Measurements from ENCODE around the gene DLGAP1.

DLGAP1 gene

DNA sequence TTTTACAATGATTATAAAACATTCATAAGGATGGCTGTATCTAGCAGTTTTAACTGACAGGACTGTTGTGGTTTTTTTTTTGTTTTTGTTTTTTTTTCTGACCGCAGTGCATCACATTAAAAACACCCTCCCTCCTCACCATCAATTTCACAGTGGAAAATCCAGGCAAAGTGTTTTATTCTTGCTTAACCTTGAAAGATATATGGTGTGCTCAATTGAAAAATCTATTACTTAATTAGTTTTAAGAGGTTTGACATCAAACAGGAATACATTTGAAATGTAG is 250.7 kb downstream of the DLGAP1 start:
- Histone ChIP-seq H3K9me3 (ENCODE audit: control insufficient read depth, low read length) (no peaks in the 10 kb centered on the region), H3K4me1 (ENCODE audit: control insufficient read depth, insufficient read depth, low read length, poor library complexity, severe bottlenecking) (no peaks in the 10 kb centered on the region), H3K4me3 (ENCODE audit: insufficient read depth, low read depth, low read length, poor library complexity, severe bottlenecking) (no peak overlapping the region), H3K27ac (ENCODE audit: insufficient read depth, low read length, poor library complexity, severe bottlenecking) (no peak overlapping the region), H3K36me3 (ENCODE audit: control insufficient read depth, insufficient read depth, low read length) (no peaks in the 10 kb centered on the region), H3K27me3 (replicated peaks; ENCODE audit: control insufficient read depth, insufficient read depth, low read length, poor library complexity, severe bottlenecking) (no peaks in the 10 kb centered on the region)
- no peak for DNase-seq

DNA sequence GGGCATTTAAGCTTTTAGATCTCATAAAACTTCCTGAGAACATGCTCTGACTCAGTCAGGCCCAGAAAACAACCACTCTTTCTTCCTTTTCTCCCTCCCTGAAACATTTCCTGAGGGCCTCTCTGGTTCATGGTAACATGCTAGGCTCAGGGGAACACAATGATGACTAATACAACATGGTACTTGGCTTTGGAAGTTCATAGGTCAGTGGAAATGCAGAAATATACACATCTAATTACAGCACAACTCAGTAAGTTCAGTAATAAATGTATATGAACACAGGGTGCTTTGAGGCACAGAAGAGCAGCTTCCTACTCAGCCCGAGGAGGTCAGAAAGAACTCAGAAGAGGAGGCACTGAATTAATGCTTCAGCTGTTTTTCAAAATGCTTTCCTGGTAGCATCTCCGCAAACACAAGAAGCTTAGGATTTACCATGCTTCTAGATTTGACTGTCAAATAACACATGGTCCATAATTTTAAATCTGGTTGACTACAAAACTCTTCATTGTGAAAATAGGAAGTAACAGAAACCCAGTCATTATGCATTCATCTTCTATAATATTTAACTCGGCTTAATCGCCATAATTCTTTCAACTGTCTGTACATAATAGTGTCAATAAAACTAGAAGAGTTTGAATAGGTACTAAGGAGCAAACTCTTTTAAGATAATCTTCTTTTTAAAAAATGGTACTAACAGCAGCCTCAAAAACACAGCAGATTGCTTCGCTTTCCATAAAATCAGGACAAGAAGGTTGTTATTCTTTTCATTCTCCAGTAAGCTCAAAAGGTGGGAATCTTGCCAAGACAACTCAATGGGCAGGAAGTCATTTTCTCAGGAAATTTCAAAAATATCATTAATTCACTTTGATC is 251.3 kb downstream of the DLGAP1 start:
- no peaks in the 10 kb centered on the region for H3K9me3 ChIP-seq (ENCODE audit: control insufficient read depth, low read length)
- H3K27me3 ChIP-seq (replicated peaks; ENCODE audit: control insufficient read depth, insufficient read depth, low read length, poor library complexity, severe bottlenecking) = no peaks in the 10 kb centered on the region
- no peak overlapping the region for H3K27ac ChIP-seq (ENCODE audit: insufficient read depth, low read length, poor library complexity, severe bottlenecking)
- H3K36me3 ChIP-seq (ENCODE audit: control insufficient read depth, insufficient read depth, low read length) = no peaks in the 10 kb centered on the region
- no peak for DNase-seq
- H3K4me3 ChIP-seq (ENCODE audit: insufficient read depth, low read depth, low read length, poor library complexity, severe bottlenecking) = no peak overlapping the region
- H3K4me1 ChIP-seq (ENCODE audit: control insufficient read depth, insufficient read depth, low read length, poor library complexity, severe bottlenecking) = no peaks in the 10 kb centered on the region

DNA sequence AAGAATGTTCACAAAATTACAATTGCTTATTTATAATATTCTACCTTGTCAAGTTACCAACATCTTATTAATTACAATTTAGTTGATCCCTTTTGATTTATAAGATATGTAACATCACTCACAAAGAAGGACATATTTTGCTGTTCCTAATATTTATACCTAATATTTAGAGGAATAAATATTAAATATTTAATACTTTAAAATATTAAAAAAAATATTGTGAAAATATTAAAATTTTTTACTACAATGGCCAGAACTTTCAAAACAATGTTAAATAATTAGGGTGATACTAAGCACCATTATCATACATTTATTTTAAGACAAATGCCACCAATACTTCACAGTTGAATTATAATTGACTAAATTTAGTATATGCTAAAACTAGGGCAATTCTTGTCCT is 254.7 kb downstream of the DLGAP1 start:
- DNase-seq = no peak
- Histone ChIP-seq H3K27ac (ENCODE audit: insufficient read depth, low read length, poor library complexity, severe bottlenecking) (no peak overlapping the region), H3K36me3 (ENCODE audit: control insufficient read depth, insufficient read depth, low read length) (no peaks in the 10 kb centered on the region), H3K4me3 (ENCODE audit: insufficient read depth, low read depth, low read length, poor library complexity, severe bottlenecking) (no peak overlapping the region), H3K27me3 (replicated peaks; ENCODE audit: control insufficient read depth, insufficient read depth, low read length, poor library complexity, severe bottlenecking) (no peaks in the 10 kb centered on the region), H3K9me3 (ENCODE audit: control insufficient read depth, low read length) (no peaks in the 10 kb centered on the region), H3K4me1 (ENCODE audit: control insufficient read depth, insufficient read depth, low read length, poor library complexity, severe bottlenecking) (no peaks in the 10 kb centered on the region)

DNA sequence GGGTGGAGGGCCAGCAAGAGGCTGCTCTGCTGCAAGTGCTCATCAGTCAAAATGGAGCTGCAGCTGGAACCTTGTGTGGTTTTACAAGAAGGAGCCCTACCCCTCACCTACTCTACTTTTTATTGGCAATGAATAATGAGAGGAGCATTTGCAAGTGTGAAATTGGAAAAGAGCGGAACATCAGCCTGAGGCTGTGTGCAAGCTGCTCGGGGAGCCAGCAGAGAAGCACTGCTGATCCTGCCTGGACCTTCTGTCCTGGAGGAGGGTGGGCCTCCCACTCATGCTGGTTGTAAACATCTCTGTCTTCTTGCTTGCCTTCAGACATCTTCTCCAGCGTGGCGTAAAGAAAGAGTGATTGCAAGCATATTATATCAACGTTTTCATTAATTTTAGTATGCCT is 256.2 kb downstream of the DLGAP1 start:
- no peak for DNase-seq
- Histone ChIP-seq H3K27me3 (replicated peaks; ENCODE audit: control insufficient read depth, insufficient read depth, low read length, poor library complexity, severe bottlenecking) (no peaks in the 10 kb centered on the region), H3K4me3 (ENCODE audit: insufficient read depth, low read depth, low read length, poor library complexity, severe bottlenecking) (no peak overlapping the region), H3K9me3 (ENCODE audit: control insufficient read depth, low read length) (no peaks in the 10 kb centered on the region), H3K4me1 (ENCODE audit: control insufficient read depth, insufficient read depth, low read length, poor library complexity, severe bottlenecking) (no peaks in the 10 kb centered on the region), H3K27ac (ENCODE audit: insufficient read depth, low read length, poor library complexity, severe bottlenecking) (no peak overlapping the region), H3K36me3 (ENCODE audit: control insufficient read depth, insufficient read depth, low read length) (no peaks in the 10 kb centered on the region)

DNA sequence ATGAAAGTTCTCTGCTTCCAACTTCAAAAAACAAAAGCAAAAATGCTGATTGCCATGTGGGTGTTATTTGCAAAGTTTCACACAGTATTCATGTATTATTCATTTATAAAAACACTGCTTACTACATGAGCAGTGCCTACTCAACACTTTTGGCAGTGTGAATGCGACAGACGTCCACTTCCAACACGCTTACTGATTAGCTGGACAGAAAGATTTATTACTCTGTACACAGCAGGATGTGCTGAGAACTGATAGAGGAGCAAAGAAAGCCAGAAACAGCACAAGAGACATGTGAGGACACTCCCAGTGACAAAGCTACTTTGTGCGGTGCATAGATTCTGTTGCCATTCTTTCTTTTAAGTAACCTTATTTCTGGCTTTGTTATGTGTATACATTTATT is 258.8 kb downstream of the DLGAP1 start:
- Histone ChIP-seq H3K9me3 (ENCODE audit: control insufficient read depth, low read length) (no peaks in the 10 kb centered on the region), H3K4me3 (ENCODE audit: insufficient read depth, low read depth, low read length, poor library complexity, severe bottlenecking) (no peak overlapping the region), H3K4me1 (ENCODE audit: control insufficient read depth, insufficient read depth, low read length, poor library complexity, severe bottlenecking) (no peaks in the 10 kb centered on the region), H3K27me3 (replicated peaks; ENCODE audit: control insufficient read depth, insufficient read depth, low read length, poor library complexity, severe bottlenecking) (no peaks in the 10 kb centered on the region), H3K27ac (ENCODE audit: insufficient read depth, low read length, poor library complexity, severe bottlenecking) (no peak overlapping the region), H3K36me3 (ENCODE audit: control insufficient read depth, insufficient read depth, low read length) (no peaks in the 10 kb centered on the region)
- DNase-seq = no peak

DNA sequence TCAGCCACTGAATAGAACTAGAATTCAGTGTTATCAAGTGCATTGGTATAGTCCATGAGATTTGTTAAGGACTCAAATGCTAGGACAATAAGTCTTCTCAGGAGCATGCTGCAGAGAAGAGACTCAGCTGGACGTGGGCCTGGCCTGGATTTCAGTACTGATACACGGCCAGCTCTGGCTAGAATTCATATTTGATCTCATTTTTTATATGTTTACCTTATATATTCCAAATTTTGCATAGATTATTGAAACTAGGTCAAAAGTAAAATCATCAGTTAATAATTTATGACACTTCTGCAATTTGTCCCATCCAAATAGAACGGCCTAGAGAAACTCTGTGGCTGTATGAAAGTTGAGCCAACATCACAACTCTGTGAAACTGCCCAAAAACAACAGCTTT is 262.0 kb downstream of the DLGAP1 start:
- Histone ChIP-seq H3K27me3 (replicated peaks; ENCODE audit: control insufficient read depth, insufficient read depth, low read length, poor library complexity, severe bottlenecking) (no peaks in the 10 kb centered on the region), H3K9me3 (ENCODE audit: control insufficient read depth, low read length) (no peaks in the 10 kb centered on the region), H3K27ac (ENCODE audit: insufficient read depth, low read length, poor library complexity, severe bottlenecking) (no peak overlapping the region), H3K4me1 (ENCODE audit: control insufficient read depth, insufficient read depth, low read length, poor library complexity, severe bottlenecking) (no peaks in the 10 kb centered on the region), H3K36me3 (ENCODE audit: control insufficient read depth, insufficient read depth, low read length) (no peaks in the 10 kb centered on the region), H3K4me3 (ENCODE audit: insufficient read depth, low read depth, low read length, poor library complexity, severe bottlenecking) (no peak overlapping the region)
- DNase-seq = no peak

DNA sequence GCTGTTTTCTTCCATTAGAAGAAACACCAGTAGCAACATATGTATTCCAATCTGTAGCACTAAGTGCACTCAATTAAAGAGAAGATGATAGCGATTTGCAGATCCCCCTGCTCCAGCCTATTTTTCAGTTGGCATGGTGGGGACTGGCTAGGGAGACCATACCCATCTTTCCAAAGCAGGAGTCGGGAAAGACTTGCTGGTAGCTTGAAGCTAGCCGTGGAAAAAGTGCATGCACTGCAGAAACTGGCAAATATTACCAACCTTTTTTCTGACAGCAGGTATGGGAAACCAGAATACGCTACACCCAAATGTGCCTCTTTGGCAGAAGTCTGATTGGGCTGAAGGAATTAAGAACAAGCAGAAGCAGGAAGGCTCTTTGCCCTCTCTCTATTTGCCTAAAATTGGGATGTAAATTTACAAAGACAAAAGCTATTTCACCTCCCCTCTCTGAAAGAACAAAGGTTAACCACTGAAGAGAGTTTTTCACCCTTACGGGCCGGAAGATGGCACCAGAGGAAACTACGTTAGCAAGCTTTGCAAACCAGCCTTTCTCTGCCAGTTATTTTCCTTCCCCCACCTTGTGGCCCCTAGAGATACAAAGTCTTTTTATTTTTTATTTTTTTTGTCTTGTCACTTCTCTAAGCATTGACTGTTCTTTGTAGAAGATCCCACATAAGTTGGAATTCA is 273.1 kb downstream of the DLGAP1 start:
- H3K36me3 ChIP-seq (ENCODE audit: control insufficient read depth, insufficient read depth, low read length) = no peaks in the 10 kb centered on the region
- H3K27ac ChIP-seq (ENCODE audit: insufficient read depth, low read length, poor library complexity, severe bottlenecking) = no peak overlapping the region
- no peaks in the 10 kb centered on the region for H3K4me1 ChIP-seq (ENCODE audit: control insufficient read depth, insufficient read depth, low read length, poor library complexity, severe bottlenecking)
- H3K4me3 ChIP-seq (ENCODE audit: insufficient read depth, low read depth, low read length, poor library complexity, severe bottlenecking) = no peak overlapping the region
- no peaks in the 10 kb centered on the region for H3K27me3 ChIP-seq (replicated peaks; ENCODE audit: control insufficient read depth, insufficient read depth, low read length, poor library complexity, severe bottlenecking)
- DNase-seq = no peak
- H3K9me3 ChIP-seq (ENCODE audit: control insufficient read depth, low read length) = no peaks in the 10 kb centered on the region

DNA sequence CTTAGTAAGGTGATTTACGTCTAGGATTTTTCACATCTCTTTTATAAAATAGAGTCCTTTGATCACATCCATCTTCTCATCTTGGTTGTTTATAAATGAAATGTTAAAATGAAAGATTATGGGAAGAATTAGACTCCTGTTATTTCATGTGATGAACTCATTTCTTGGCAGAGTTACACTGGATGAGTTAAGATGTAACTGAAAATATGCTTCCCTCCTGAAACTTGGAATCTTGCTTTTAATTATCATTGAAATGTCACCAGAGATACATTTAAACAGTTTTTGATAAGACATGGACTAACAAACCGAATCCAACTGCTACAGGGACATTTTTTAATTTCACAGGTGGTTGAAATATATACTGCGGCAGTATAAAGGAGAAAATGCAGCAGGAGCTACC is 274.0 kb downstream of the DLGAP1 start:
- H3K27me3 ChIP-seq (replicated peaks; ENCODE audit: control insufficient read depth, insufficient read depth, low read length, poor library complexity, severe bottlenecking) = no peaks in the 10 kb centered on the region
- H3K4me1 ChIP-seq (ENCODE audit: control insufficient read depth, insufficient read depth, low read length, poor library complexity, severe bottlenecking) = no peaks in the 10 kb centered on the region
- no peaks in the 10 kb centered on the region for H3K9me3 ChIP-seq (ENCODE audit: control insufficient read depth, low read length)
- no peaks in the 10 kb centered on the region for H3K36me3 ChIP-seq (ENCODE audit: control insufficient read depth, insufficient read depth, low read length)
- no peak overlapping the region for H3K27ac ChIP-seq (ENCODE audit: insufficient read depth, low read length, poor library complexity, severe bottlenecking)
- H3K4me3 ChIP-seq (ENCODE audit: insufficient read depth, low read depth, low read length, poor library complexity, severe bottlenecking) = no peak overlapping the region
- no peak for DNase-seq

DNA sequence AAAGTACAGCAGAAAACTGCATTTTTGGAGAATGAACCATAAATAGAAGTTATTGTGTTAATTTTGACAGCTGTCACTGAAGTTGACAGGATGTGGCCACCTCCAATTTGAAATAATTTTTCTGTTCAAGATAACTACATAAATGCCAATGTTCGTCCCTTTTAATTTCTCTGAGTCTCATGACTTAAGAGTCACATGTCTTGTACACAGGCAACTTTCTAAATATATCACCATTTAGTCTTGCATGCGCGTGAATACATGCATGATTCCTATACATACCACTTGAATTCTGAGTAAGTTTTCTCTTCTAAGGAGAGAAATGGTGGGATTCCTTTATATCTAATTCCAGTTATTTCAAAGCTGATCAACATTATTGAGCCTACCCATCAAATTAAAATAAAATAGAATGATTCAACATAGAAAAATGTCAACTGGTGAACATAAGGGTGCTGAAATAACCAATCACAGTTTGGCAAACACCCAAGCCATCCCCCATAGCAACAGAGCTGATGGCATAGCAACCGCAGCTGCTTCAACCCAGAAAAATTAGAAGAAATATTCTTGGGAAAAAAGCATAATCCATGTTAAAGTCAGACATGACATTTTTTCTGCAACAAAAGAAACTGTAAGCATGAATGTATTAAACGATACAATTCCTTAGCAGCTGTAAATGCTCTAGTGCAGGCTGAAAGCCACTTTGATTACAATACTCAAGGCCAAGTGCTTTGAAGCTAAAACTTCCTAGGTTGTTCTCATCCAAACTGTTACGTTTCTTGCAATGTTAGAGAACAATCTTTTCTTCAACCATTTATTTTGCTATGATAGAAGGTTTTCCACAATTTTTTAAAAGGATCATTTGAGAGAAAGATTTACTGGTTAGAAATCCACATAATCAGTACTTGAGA is 282.7 kb downstream of the DLGAP1 start:
- no peaks in the 10 kb centered on the region for H3K27me3 ChIP-seq (replicated peaks; ENCODE audit: control insufficient read depth, insufficient read depth, low read length, poor library complexity, severe bottlenecking)
- no peak overlapping the region for H3K27ac ChIP-seq (ENCODE audit: insufficient read depth, low read length, poor library complexity, severe bottlenecking)
- H3K9me3 ChIP-seq (ENCODE audit: control insufficient read depth, low read length) = no peaks in the 10 kb centered on the region
- DNase-seq = no peak
- no peaks in the 10 kb centered on the region for H3K4me1 ChIP-seq (ENCODE audit: control insufficient read depth, insufficient read depth, low read length, poor library complexity, severe bottlenecking)
- no peaks in the 10 kb centered on the region for H3K36me3 ChIP-seq (ENCODE audit: control insufficient read depth, insufficient read depth, low read length)
- H3K4me3 ChIP-seq (ENCODE audit: insufficient read depth, low read depth, low read length, poor library complexity, severe bottlenecking) = no peak overlapping the region

DNA sequence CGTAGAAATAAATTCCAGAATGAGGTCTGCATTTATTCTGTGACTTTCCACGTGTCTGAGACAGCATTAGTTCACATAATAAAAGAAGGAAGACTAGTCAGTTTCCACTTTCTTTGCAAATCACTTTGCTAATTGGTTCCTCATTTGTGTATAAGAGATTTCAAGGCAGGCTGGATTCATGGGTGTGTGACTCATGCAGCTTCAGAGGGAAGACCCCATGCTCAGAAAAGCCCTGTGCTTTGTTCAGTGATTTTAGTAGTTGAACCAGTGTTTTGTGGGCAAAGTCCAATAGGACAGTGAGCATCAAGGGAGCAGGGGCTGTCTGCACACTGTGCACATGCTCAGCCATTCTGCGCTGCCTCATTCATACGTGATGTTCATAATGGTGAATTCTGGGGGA is 297.8 kb downstream of the DLGAP1 start:
- Histone ChIP-seq H3K4me1 (ENCODE audit: control insufficient read depth, insufficient read depth, low read length, poor library complexity, severe bottlenecking) (no peaks in the 10 kb centered on the region), H3K4me3 (ENCODE audit: insufficient read depth, low read depth, low read length, poor library complexity, severe bottlenecking) (no peak overlapping the region), H3K36me3 (ENCODE audit: control insufficient read depth, insufficient read depth, low read length) (no peaks in the 10 kb centered on the region), H3K9me3 (ENCODE audit: control insufficient read depth, low read length) (no peaks in the 10 kb centered on the region), H3K27me3 (replicated peaks; ENCODE audit: control insufficient read depth, insufficient read depth, low read length, poor library complexity, severe bottlenecking) (no peaks in the 10 kb centered on the region), H3K27ac (ENCODE audit: insufficient read depth, low read length, poor library complexity, severe bottlenecking) (no peak overlapping the region)
- DNase-seq = no peak

Data from effector memory CD4-positive, alpha-beta T cell (primary cell).